Inferior parietal cortex (tissue), 1 donor: ENCODE results near the gene AEBP1.

ENCODE experiments used
- DNase-seq: peaks from one replicate; pipeline ENCODE4 v3.0.0-alpha.2; 2016; ENCODE audit errors: extremely low spot score

The AEBP1 gene

GRCh38 chr7:44155191-44156185, 51.3 kb downstream of the AEBP1 start:
- DNase-seq = no peak

- no peak for DNase-seq
Measured at GRCh38 chr7:44156453-44157010, 52.4 kb downstream of the AEBP1 start.

- DNase-seq = no peak
Measured at GRCh38 chr7:44157116-44158080, 53.3 kb downstream of the AEBP1 start.

GRCh38 chr7:44158096-44158872, 54.1 kb downstream of the AEBP1 start:
- DNase-seq = no peak

GRCh38 chr7:44158873-44159631, 54.9 kb downstream of the AEBP1 start:
- DNase-seq = no peak

- no peak for DNase-seq
Measured at GRCh38 chr7:44159824-44160630, 55.9 kb downstream of the AEBP1 start.

GRCh38 chr7:44161371-44161770, 57.2 kb downstream of the AEBP1 start:
- DNase-seq = no peak

- DNase-seq = no peak
Measured at GRCh38 chr7:44162179-44162578, 58.0 kb downstream of the AEBP1 start.

GRCh38 chr7:44162785-44163395, 58.7 kb downstream of the AEBP1 start:
- DNase-seq = no peak

GRCh38 chr7:44163591-44163990, 59.4 kb downstream of the AEBP1 start:
- DNase-seq = no peak
